ENCODE results near the gene GGT5.
A peak's percentile ranks its signal among the peaks of the same experiment; 100 is the strongest.

Gene GGT5

DNA sequence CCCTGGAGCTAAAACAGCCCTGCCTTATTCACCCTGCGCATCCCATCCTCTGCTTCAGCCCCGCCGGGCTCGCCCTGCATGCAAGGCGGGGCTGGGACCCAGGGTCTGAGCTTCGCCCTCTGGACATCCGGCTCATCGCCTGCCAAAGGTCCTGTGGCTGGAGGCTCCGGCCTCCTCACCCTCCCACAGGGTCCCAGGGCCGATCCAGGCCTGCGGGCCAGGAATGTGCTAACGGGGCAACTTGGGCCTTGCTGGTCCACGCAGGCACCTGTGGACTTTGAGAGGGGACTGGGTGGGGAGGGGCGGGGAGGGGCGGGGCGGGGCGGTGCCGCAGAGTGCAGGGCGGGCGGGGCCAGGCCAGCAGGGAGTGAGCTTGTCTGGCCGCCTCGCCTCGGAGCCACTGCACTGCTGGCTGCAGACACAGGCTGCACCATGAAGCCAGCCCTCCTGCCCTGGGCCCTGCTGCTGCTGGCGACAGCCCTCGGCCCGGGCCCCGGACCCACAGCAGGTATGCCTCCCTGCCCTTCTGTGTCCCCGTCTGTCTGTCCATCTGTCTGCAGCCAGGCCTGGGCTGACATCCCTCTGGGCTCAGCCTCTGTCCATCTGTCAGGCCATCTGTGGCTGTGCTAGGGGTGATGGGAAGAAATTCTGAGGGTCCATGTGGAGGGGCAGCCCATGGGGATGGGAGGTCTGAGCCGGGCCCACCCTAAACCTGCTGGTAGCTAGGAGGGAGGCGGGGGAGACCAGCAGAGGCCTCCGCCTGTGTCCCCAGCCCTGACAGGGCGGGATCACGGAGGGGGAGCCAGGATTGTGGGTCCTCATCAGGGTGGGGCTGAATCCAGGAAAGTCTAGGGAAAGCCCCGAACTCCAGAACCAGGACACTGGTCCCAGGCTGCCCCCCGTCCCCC lies 63.5 kb downstream of the GGT5 start, which contains the start of gene SUSD2:
Gene SUSD2, plus strand, starts transcription at position 400 of the 908 bp plus-strand sequence. Its CDS starts 33 bp downstream, at position 433.
- H3K27me3 ChIP-seq, result no peaks in the 10 kb centered on the region
- H3K36me3 ChIP-seq, result peaks cover 39% of the 10 kb centered on the region
- TF ChIP-seq, protein P1, sequence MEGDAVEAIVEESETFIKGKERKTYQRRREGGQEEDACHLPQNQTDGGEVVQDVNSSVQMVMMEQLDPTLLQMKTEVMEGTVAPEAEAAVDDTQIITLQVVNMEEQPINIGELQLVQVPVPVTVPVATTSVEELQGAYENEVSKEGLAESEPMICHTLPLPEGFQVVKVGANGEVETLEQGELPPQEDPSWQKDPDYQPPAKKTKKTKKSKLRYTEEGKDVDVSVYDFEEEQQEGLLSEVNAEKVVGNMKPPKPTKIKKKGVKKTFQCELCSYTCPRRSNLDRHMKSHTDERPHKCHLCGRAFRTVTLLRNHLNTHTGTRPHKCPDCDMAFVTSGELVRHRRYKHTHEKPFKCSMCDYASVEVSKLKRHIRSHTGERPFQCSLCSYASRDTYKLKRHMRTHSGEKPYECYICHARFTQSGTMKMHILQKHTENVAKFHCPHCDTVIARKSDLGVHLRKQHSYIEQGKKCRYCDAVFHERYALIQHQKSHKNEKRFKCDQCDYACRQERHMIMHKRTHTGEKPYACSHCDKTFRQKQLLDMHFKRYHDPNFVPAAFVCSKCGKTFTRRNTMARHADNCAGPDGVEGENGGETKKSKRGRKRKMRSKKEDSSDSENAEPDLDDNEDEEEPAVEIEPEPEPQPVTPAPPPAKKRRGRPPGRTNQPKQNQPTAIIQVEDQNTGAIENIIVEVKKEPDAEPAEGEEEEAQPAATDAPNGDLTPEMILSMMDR (IDR thresholded peaks at IDR 0.05), result no peak
- no peak within 1 kb of the TSS for H3K27ac ChIP-seq
- no peaks in the 10 kb centered on the region for H3K9me3 ChIP-seq
- no peak within 1 kb of the TSS for H3K4me3 ChIP-seq (ENCODE audit: low read depth in 1 of 2, low read length in 1 of 2)
- H3K4me1 ChIP-seq (ENCODE audit: control insufficient read depth in 1 of 2, insufficient read depth in 1 of 2, low read depth in 1 of 2, low read length in 1 of 2), result no peaks in the 10 kb centered on the region

DNA sequence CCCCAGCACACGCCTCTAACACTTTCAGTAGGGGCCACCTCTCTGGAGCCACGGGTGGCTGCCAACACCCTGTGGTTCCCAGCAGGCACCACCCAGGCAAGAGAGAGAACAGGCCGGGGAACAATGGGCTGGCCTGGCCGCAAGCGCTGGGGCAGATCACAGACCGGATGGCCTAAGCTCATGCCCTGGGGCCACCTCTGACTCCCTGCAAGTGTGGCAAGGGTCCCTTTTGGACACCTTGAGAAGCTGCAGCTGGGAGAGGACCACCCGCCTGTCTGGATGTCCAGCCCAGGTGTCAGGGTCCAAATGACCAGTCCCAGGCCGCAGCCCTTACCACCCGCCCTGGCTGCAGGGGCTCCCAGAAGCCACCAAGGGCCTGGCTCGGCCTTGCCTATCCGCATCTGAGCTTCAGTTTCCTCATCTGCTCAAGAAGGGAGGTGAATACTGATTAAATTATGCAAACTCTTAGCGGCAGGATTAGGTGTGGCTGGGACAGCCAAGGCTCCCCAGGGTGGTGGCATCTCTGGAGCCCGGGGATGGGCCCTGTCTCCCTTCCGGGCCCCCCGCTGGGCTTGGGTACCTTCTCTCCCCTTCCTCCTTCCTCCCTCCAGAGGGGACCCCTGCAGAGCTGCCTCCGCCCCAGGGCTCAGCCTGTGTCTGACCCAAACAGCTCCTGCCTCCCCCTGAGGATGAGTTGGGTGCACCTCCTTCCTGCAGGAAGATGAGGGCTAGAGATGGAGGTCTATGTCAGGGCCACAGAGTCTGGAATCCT lies 64.4 kb downstream of the GGT5 start:
- Histone ChIP-seq H3K4me1 (ENCODE audit: control insufficient read depth in 1 of 2, insufficient read depth in 1 of 2, low read depth in 1 of 2, low read length in 1 of 2) (no peaks in the 10 kb centered on the region), H3K9me3 (no peaks in the 10 kb centered on the region), H3K4me3 (ENCODE audit: low read depth in 1 of 2, low read length in 1 of 2) (no peak overlapping the region), H3K27ac (peak overlapping the region; percentile 33), H3K27me3 (no peaks in the 10 kb centered on the region), H3K36me3 (peaks cover 48% of the 10 kb centered on the region)
- TF ChIP-seq, protein P1 (IDR thresholded peaks at IDR 0.05), result no peak

GRCh38 chr22:24179478-24180210 lies 65.2 kb downstream of the GGT5 start:
- Histone ChIP-seq H3K36me3 (peaks cover 56% of the 10 kb centered on the region), H3K4me3 (ENCODE audit: low read depth in 1 of 2, low read length in 1 of 2) (no peak overlapping the region), H3K27me3 (no peaks in the 10 kb centered on the region), H3K27ac (peak overlapping the region; percentile 33), H3K4me1 (ENCODE audit: control insufficient read depth in 1 of 2, insufficient read depth in 1 of 2, low read depth in 1 of 2, low read length in 1 of 2) (peaks cover 2 to 5% of the 10 kb centered on the region in 2 experiments), H3K9me3 (no peaks in the 10 kb centered on the region)
- TF ChIP-seq, protein P1 (IDR thresholded peaks at IDR 0.05), result no peak

GRCh38 chr22:24178502-24179440 lies 66.1 kb downstream of the GGT5 start:
- Histone ChIP-seq H3K27me3 (no peaks in the 10 kb centered on the region), H3K36me3 (peaks cover 65% of the 10 kb centered on the region), H3K9me3 (no peaks in the 10 kb centered on the region), H3K4me1 (ENCODE audit: control insufficient read depth in 1 of 2, insufficient read depth in 1 of 2, low read depth in 1 of 2, low read length in 1 of 2) (peaks cover 3 to 5% of the 10 kb centered on the region in 2 experiments), H3K27ac (peak overlapping the region; percentile 33), H3K4me3 (ENCODE audit: low read depth in 1 of 2, low read length in 1 of 2) (no peak overlapping the region)
- TF ChIP-seq, protein P1 (IDR thresholded peaks at IDR 0.05), result no peak
